GM21447 (cell line): ENCODE data around the gene ANKRD17.
A peak's percentile ranks its signal among the peaks of the same experiment; 100 is the strongest.

ENCODE experiments used
- ATAC-seq: cut with Tn5 transposase; IDR thresholded peaks from one replicate; pipeline ENCODE4 v1.9.1; 2021; ENCODE audit not compliant: unreplicated experiment

Gene ANKRD17

DNA sequence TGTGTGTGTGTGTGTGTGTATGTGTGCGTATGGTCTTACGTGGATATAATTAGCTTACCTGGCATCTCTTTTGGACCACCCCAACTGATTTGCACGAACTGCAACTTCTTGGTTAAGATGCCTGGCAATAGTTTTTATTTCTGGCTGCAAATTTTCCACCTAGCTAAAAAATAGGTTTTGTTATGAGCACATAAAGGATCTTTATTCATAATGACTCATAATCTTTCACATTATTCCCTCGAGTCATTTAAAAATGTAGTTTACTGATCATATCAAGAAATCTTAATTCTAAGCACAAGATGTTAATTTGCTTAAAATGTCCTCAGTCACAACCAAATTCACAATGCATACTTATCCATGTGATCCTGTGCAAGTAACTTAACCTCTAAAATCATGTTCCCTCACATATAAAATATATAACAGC lies 190.6 kb downstream of the ANKRD17 start:
- ATAC-seq: no peak

DNA sequence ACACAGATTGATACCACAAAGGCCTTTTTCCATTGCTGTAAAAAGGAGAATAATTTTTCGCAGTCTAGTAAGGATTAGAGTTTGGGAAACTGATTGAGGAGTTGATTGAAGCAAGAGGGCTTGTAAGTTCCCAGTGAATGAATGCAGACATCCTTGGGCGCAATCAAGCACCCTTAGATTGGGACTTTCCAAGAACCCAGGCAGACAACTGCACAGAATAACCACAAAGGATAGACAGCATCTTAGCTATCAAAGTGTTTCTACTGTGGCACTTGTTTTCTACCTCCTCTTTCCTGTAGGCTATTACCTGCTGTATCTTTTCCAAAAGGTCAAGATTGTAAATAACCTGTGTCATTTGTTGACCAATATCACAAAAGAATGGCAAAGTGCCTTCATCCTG lies 191.7 kb downstream of the ANKRD17 start:
- no peak for ATAC-seq

DNA sequence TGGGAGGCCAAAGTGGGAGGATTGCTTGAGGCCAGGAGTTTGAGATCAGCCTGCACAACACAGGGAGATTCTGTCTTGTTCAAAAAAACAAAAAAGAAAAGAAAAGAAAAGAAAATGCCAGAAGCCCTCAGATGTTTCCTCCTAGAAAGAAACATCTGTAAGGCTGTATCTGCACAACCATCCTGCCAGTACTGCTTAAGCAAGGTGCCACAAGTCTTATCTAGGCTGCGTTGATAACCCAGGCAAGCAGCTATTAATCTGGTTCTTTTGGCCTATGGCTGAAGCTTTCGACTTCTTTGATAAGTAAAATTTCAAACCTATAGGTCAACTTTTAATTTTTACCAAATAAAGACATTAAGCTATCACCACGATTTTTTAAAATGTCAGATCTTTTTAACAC lies 192.2 kb downstream of the ANKRD17 start:
- ATAC-seq: no peak

DNA sequence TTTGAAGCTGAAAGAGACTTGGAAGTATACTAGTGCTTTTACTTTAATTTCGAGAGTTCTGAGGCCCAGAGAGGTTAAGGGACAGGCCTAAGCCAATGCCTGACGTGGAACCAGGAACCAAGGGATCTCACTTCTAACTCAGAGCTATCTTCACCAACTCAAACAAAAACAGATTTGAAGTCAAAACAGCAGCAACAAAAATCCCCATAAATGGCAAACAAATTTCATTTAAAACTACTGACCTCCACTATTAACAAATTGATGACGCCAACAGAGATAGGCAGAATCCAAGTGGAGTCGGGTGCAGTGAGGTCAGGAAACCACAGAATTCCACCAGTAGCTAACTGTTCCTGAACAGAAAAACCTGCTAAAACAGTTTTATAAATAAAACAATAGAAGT lies 194.1 kb downstream of the ANKRD17 start:
- no peak for ATAC-seq

DNA sequence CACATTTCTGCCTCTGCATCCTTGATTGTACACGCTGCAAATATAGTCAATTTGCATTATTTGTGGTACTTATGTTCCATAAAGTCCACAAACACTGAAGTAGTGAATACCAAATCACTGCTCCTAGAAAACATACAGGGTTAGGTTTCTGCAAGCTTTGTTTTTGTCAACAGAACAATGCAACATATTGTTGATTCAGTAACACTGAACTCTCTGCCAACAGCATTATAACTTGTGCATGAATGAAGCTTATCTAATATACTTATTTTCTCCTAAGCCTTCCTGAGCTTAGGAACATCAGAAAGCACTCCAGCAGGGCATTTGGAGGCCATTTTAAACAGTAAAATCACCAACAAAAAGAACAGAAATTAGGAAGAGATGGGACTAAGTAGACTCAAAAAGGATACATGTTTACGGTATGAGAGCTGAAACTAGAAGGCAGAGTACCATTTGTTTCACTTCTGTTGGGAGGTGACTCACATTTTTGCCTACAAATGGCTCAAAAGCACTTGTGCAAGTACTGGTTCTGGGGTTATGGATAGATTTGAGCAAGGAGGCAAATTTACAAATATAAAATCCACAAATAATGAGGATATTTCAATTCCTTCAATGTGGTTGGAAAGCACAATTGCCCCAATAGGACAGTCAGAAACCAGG lies 203.2 kb downstream of the ANKRD17 start:
- peak; percentile 91 for ATAC-seq

DNA sequence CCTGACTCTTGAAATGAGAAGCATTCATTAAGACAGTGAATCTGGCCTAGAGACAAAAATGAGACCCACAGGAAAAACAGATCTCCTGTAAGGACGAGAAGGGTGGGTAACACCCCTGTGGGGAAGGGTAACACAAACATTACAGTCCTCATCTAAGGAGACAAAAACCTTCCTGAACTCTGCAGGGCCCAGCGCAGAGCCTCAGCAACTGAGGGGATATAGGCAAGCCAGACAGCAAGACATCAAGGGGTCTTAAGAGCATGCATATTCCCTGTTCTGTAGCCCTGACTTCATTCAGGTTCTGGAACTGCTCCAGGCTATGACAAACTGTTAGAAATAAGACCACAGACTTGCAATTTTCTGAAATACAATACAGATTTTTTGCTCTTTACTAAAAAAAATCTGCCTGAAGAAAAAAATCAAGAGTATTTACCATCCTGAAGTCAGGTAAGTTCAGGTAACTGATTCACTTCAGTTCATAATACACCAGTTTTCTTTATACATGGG lies 204.6 kb downstream of the ANKRD17 start:
- ATAC-seq: no peak

DNA sequence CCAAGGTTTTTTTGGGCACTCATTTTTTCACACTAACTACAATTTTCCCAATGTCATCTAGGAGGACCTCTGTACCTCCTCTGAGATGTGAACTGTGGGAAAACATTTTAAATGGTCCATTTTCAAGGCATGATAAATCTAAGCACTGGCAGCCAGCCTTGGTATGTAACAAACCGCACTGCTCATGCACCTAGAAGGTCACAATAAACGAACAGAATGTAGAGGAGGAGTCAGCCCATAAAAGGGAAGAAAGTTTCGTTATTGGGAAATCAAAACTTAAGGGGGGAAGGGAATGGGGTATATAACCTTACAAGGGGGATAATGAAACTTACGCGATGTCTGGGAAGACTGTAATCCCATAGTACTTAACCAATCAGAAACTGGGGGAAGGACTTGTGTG lies 205.5 kb downstream of the ANKRD17 start:
- no peak for ATAC-seq

DNA sequence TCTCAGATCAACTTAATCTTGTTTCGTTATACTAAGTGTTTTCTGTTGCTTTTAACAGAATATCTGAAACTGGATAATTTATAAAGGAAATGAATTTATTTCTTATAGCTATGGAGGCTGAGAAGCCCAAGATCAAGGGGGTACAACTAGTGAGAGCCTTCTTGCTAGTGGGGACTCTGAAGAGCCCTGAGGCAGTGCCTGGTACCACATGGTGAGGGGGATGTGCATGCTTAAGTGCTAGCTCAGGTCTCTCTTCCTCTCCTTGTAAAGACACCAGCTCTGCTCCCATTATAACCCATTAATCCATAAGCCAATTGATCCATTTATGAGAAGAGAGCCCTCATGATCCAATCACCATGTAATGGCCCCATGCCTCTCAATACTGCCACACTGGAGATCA lies 207.0 kb downstream of the ANKRD17 start:
- no peak for ATAC-seq

DNA sequence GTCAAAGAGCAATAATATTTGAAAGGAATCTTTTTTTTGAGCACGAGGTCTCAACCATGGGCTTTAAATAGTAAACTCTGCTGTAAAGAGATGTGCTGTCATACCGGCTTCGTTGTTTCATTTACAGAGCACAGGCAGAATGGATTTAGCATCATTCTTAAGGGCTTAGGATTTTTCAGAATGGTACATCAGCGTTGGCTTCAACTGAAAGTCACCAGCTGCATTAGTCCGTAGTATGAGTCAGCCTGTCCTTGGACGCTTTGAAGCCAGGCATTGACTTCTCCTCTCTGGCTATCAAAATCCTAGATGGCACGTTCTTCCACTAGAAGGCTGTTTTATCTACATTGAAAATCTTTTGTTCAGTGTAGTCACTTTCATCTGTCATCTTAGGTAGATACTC lies 212.7 kb downstream of the ANKRD17 start:
- no peak for ATAC-seq

DNA sequence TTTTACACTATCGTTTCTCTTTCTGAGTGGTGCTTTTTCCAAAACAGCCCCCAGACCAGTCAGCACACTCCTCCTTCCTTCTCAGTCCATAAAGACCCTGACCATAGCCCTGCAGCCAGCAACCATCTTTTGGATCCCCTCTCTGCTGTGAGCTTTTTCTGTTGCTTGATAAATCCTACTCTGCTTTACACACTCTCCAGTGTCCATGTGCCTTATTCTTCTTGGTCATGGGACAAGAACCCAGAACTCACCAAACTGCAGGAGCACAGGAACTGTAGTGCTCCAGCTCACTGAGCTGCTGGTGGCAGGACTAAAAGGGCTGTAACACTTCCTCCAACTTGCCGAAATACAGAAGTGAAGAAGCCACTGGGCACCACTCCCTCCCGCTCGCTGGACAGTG lies 221.5 kb downstream of the ANKRD17 start:
- no peak for ATAC-seq

DNA sequence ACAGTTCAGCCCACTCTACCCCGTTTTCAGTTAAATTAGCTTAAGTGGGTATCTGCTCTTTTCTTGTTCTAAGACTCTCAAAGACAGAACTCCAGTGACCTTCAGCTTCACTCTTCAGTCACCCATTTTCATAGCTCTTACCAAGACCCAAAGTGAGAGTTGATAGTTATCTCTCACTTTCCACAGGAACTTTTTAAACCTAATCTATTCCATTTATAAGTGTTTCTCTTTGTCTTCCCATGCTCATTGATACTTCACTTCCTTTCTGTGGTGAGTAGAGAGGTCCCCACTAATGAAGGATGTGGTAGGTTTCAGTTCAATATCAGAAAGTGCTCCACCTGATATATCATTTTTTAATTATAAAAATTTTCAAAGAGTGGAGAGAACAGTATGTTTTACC lies 222.5 kb downstream of the ANKRD17 start:
- no peak for ATAC-seq

DNA sequence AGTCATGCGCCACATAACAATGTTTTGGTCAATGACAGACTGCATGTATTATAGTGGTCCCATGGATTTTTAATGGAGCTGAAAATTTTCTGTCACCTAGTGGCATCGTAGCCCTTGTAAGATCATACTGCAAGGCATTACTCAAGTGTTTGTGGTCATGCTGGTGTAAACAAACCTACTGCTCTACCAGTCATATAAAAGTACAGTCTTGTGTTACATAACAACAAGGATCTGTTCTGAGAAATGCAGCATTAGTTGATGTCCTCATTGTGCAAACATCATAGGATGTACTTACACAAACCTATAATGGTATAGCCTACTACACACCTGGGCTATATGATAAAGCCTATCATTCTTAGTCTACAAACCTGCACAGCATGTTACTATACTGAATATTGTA lies 223.7 kb downstream of the ANKRD17 start:
- no peak for ATAC-seq

DNA sequence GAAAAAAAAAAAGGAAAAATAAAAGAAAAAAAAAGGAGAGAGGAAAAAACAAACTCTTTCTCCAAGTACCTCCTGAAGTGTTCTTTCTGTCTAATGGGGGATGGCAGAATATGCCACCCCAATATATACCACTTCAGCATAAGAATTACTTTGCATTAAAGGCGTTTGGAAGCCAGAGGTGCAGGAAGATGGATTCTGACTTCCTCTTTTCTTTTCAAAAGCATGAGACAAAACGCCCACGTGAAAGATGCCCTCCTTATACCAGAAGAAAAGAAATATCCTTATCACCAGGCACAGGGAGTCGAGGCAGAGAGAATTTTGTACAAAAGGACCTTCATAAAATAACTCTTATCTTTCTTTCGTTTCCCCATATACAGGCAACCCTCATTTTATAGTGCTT lies 230.0 kb downstream of the ANKRD17 start:
- no peak for ATAC-seq
